ENCODE data around the gene MGAT2. TPM values are rescaled to one million over a fixed set of nuclear protein-coding genes. Genes with fewer than 3 reads are reported as not detected.
"Not testable (repeated sequence)": the region's sequence is repeated elsewhere in the genome, so short reads cannot be mapped to it uniquely, and the experiment has no call there.

Gene MGAT2
- total RNA-seq (2014; rRNA removed; shearing (Covaris generic); ENCODE audit: low replicate concordance), result 39.1 and 42.2 TPM in 2 replicates

DNA sequence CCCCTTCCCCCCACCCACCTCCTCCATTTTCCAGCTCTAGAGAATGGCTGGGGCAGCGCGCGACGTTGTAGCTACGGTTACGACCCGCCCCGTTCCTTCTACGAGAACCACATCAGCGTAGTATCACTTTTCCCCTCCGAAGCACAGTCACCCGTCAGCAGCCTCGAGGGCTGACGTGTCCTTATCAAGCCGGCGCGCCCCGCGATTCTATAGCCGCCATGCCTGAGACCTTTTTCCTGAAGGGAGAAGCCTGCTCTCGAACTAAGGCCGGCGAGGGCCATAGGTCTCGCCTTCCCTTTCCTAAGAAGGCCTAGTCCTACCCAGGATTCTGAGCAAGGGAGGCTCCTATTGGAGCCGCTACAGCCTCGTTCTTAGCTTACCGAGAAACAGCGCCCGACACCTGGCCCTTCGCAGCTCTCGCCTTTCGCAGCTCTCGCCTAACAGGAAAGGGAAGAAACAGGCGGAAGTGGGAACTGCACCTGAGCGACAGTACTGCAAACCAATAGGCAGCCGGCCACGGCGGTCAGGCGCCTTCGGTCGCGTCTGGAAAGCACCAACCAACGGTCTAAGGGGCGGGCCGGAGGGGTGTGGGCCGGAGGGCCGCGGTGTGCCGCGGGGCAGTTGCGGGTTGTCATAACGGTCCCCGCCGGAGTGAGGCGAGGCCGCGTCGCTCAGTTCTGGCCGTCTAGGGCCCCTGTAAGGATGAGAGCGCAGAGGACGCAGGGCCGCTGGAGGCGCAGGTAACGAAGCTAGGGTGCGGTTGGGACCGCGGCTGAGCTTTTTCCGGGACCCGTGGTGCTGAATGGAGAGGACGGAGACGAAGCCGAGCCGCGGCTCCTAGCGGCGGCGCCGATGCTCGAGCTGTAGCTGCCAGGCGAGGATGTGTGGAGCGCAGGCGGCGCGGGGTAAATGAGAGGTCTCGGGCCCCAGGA is at the start of gene MGAT2, which contains the start of gene RPL36AL:
MGAT2 (plus strand) TSS at position 618 of the 932 bp plus-strand sequence. CDS start 470 bp downstream, outside the sequence.
RPL36AL (minus strand) TSS at position 445 of the 932 bp plus-strand sequence. CDS start 1,522 bp downstream, outside the sequence.
- Histone ChIP-seq H3K27me3 (no peaks in the 10 kb centered on the region), H3K4me3 (peak within 1 kb of the TSS; percentile 91), H3K9me3 (no peaks in the 10 kb centered on the region), H3K36me3 (peaks cover 39% of the 10 kb centered on the region)
- peak; percentile 98 for DNase-seq

DNA sequence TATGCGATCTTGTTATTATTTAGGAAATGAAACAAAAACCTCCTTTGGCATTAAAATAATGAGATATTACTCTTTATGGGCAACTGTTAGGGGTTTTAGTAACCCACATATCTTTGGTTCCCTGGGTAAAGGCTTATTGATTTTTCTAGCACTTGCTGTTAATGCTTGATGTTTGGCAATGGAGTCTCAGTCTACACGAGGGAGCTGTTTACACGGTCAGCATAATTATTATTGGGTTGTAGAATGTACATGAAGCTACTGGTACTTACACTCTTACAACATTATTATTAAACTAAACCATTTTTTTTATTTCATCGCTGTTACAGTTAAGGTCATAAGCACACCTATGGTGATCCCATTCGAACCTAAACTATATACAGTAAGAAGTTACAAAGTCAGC is 46.6 kb upstream of the MGAT2 start:
- Histone ChIP-seq H3K4me3 (no peak overlapping the region), H3K9me3 (no peaks in the 10 kb centered on the region), H3K36me3 (peaks cover 27% of the 10 kb centered on the region), H3K27me3 (no peaks in the 10 kb centered on the region)
- no peak for DNase-seq

DNA sequence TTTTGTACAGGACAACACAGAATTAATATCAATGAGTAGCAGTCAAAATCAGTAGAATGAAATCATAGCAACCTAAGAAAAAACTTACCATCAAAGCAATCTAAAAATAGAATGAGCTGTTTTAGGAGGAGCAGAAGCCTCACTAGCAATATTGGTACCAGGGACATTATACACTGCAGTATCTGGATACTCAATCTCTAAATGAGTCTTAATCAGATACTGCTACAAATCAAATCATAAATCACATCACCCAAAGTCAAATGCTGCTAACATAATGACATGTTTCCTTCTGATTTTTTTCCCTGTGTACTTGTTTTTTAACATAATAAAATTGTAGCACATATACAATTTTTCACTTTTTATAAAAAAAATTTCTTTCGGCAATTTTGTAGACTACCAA is 42.5 kb upstream of the MGAT2 start:
- no peak overlapping the region for H3K4me3 ChIP-seq
- no peaks in the 10 kb centered on the region for H3K9me3 ChIP-seq
- H3K36me3 ChIP-seq, result peaks cover 40% of the 10 kb centered on the region
- no peak for DNase-seq
- H3K27me3 ChIP-seq, result no peaks in the 10 kb centered on the region

DNA sequence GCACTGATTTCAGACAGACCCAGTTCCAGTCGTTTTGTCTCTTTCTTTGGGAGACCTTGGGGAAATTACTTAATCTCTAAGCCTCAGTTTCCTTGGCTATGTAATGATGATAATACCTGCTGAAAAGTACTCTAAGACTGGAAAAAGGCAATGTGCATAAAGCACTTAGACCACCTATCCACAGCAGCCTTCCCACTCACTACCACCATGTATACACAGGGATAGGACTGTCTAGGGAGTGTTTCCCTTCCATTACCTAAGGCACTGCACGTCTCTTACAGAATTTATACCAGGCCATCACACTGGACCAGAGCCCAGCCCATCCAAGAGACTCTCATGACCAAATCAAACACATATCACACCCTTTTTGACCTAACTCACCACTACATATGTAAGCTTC is 40.8 kb upstream of the MGAT2 start:
- no peak for DNase-seq
- H3K4me3 ChIP-seq, result no peak overlapping the region
- no peaks in the 10 kb centered on the region for H3K9me3 ChIP-seq
- H3K27me3 ChIP-seq, result no peaks in the 10 kb centered on the region
- H3K36me3 ChIP-seq, result peaks cover 50% of the 10 kb centered on the region

DNA sequence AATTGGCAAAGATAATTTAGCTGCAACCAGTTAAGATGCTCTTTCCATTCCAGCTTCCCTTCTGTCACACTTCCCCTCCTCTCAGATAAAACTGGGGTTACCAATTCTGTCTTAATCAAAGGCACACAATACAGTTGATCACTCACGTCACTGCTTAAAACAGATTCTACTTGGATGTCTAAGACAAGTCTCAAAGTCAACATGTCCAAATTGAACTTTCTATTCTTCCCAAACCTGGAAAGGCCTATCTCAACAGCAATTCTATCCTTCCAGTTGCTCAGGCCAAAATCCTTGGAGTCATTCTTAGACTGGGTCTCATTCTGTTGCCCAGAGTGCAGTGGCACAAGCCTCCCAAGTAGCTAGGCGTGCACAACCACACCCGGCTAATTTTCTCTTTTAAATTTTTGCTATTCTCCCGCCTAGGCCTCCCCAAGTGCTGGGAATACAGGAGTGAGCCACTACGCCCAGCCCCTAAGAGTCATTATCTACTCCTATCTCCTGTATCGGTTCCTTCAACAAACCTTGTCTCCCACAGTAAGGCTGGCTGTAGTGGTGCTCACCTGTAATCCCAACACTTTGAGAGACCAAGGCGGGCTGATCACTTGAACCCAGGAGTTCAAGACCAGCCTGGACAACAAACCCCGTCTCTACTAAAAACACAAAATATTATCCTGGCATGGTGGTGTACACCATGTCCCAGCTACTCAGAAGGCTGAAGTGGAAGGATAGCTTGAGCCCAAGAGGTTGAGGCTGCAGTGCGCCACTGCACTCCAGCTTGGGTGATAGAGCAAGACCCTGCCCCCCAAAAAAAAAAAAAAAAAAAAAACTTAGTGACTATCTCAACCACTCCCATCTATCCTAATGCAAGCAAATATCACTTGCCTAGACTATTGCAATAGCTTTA is 39.1 kb upstream of the MGAT2 start:
- peaks cover 55% of the 10 kb centered on the region for H3K36me3 ChIP-seq
- H3K27me3 ChIP-seq, result no peaks in the 10 kb centered on the region
- no peak overlapping the region for H3K4me3 ChIP-seq
- H3K9me3 ChIP-seq, result no peaks in the 10 kb centered on the region
- DNase-seq, result no peak

DNA sequence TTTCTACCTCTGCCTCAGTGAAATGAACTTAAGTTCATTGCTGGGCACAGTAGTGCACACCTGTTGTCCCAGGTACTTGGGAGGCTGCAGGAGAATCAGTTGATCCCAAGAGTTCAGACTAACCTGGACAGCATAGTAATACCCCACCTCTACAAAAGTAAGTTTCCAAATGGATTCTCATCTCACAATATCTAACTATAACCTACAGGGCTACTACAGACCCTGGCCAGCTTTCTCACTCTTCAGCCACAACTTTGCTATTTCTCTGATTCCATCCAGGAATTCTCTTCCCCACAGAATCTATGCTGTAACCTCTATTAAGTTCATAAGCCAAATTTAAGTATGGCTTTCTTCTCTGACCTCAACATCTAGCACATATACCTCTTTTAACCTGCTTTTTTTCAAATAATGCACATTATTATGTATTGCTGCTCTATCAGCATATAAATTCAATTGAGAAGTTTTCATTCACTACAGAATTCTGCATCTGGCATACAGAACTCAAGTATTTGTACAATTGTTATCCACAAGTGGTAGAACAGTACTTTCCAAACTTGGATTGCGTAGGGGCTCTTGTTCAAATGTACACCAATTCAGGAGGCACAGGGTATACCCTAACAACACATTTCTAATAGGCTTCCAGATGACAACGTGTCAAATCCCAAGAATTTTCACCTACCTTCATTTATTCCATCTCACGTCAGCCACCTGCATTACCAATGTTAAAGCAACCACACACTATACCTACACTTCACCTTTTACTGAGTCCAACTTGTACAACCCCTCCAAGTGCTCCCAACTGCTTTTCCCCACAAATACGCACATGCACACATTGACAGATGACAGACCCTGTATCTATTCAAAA is 38.3 kb upstream of the MGAT2 start:
- H3K27me3 ChIP-seq, result no peaks in the 10 kb centered on the region
- H3K9me3 ChIP-seq, result no peaks in the 10 kb centered on the region
- H3K36me3 ChIP-seq, result peaks cover 47% of the 10 kb centered on the region
- H3K4me3 ChIP-seq, result no peak overlapping the region
- no peak for DNase-seq

DNA sequence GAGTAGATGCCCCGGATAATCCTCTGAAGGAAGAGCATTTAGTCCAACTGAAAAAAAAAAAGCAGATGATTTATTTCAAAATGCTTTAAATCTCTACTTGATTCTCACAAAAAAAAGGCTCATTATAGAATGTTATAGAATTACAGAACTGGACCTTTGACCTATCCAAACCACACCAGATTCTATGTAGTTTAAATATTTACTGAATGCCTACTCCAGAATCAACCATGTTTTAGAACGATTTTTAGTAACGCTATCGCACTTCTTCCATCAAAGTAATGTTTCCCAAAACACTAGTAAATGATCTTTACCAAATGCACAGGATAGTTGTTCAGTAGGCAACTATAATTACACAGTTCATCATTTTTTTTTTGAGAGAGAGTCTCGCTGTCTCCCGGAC is 37.0 kb upstream of the MGAT2 start:
- no peak for DNase-seq
- Histone ChIP-seq H3K27me3 (no peaks in the 10 kb centered on the region), H3K9me3 (no peaks in the 10 kb centered on the region), H3K36me3 (peaks cover 43% of the 10 kb centered on the region), H3K4me3 (peak overlapping the region; percentile 90)

DNA sequence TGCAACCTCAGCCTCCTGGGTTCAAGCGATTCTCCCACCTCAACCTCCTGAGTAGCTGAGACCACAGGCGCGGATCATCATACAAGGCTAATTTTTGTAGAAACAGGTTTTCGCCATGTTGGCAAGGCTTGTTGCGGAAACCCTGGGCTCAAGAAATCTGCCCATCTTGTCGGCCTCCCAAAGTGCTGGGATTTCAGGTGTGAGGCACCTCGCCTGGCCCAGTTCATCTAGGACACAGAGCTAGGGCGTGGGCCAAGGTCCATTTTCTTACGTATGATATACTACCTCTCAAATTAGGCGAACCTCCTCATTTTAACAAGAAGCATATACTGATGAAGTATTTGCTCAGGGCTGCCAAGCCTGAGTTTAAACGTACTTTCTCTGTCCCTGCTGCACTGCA is 36.5 kb upstream of the MGAT2 start:
- no peak for DNase-seq
- H3K9me3 ChIP-seq, result no peaks in the 10 kb centered on the region
- peaks cover 43% of the 10 kb centered on the region for H3K36me3 ChIP-seq
- H3K27me3 ChIP-seq, result no peaks in the 10 kb centered on the region
- peak overlapping the region; percentile 90 for H3K4me3 ChIP-seq

DNA sequence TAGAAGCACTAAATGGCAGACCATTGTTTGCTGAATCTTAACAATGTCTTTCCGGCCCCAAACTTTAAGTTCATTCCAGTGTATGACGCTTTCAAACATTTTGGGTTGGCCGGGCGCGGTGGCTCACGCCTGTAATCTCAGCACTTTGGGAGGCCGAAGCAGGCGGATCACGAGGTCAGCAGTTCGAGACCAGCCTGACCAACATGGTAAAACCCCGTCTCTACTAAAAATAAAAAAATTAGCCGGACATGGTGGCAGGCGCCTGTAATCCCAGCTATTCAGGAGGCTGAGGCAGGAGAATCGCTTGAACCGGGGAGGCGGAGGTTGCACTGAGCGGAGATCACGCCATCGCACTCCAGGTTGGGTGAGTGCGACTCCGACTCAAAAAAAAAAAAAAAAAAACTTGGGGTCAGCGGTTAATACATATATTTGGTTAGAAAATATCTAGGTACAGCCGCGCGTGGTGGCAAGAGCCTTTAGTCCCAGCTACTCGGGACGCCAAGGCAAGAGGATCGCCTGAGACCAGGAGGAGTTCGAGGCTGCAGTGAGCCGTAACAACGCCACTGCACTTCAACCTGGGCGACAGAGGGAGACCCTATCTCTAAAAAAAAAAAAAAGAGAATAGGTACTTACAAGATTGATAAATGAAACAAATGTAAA is 35.5 kb upstream of the MGAT2 start:
- not testable (repeated sequence) for H3K27me3 ChIP-seq, H3K9me3 ChIP-seq
- peak; percentile 34 for DNase-seq
- H3K4me3 ChIP-seq, result peak overlapping the region; percentile 90
- H3K36me3 ChIP-seq, result peaks cover 43% of the 10 kb centered on the region

DNA sequence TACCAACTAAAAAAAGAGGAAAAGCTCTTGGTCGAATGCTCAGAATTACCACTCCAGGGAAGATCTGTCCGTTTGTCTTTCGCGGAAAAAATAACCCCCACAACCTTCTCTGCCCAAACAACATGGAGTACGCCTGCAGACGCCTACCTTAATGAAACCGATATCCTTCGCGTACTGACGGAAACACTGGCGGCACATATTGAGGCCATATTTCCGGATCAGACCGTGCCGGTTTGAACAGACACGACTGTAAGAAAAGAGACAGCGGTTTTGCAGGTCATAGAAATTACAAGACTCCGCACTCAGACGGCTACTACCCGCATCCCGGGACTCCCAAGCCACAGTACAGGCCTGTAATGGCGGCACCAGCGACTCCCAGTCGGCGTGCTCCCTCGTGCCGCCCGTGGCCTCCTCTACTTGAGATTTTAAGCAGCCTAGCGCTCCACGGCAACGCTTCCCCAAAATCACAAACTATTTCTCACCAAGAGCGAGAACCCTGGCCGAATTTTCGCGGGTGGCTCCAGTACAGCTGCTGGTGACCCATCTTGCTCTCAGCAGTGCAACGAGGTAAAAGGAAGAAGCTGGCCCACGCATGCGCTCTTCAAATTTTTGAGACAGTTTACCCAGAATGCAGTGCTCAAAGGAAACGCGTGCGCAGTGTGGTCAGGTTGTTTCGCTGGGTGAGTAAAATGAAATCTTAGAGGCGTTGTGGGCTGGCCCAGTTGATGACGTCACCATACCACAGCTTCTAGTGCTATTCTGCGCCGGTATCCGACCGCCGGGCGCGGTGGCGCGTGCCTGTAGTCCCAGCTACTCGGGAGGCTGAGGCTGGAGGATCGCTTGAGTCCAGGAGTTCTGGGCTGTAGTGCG is 34.6 kb upstream of the MGAT2 start, which contains the start of gene RPS29:
RPS29 (minus strand) TSS at position 578 of the 870 bp plus-strand sequence; CDS start at position 544, 34 bp downstream.
- Histone ChIP-seq H3K9me3 (no peaks in the 10 kb centered on the region), H3K36me3 (peaks cover 43% of the 10 kb centered on the region), H3K27me3 (no peaks in the 10 kb centered on the region), H3K4me3 (peak within 1 kb of the TSS; percentile 90)
- peak; percentile 90 for DNase-seq

DNA sequence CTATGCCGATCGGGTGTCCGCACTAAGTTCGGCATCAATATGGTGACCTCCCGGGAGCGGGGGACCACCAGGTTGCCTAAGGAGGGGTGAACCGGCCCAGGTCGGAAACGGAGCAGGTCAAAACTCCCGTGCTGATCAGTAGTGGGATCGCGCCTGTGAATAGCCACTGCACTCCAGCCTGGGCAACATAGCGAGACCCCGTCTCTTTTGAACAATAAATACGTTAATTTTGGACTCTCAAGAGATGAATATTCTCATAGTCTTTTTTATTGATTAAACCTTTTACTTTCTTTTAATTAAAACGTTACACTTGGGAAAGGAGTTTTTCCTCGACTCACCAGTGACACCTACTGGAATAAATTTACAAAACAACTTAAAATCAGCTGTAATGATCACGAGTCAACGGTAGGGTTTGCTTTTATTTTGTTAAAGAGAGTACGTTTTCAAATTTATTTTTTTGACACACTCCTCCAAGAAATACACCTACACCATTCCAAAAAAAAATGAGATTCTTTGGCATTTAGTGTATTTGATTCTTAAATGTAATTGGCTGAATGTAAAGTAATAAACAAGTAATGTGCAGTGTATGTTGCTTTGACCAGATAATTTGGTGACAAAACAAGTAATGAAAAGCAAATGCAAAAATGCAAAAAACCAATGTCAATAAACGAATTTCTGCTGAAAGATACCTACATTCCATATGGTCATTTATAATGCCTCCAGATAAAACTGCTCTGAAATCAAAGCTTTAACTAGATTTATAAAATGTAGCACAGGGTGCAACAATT is 33.7 kb upstream of the MGAT2 start:
- DNase-seq, result no peak
- H3K27me3 ChIP-seq, result no peaks in the 10 kb centered on the region
- H3K4me3 ChIP-seq, result peak overlapping the region; percentile 90
- no peaks in the 10 kb centered on the region for H3K9me3 ChIP-seq
- peaks cover 43% of the 10 kb centered on the region for H3K36me3 ChIP-seq

DNA sequence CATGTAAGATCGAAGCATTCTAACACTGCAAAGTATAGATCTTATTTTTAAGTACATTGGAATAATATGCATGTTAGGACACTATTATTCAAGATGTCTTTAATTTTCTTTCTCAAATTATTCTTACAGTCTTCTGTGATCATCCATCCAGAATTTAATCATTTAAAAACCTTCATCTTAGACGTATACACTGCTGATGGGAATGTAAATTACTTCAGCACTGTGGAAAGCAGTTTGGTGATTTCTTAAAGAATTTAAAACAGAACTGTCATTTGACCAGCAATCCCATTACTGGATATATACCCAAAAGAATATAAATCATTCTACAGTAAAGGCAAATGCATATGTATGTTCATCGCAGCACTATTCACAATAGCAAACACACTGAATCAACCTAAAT is 31.2 kb upstream of the MGAT2 start:
- no peak overlapping the region for H3K4me3 ChIP-seq
- H3K27me3 ChIP-seq, result no peaks in the 10 kb centered on the region
- peaks cover 17% of the 10 kb centered on the region for H3K36me3 ChIP-seq
- no peaks in the 10 kb centered on the region for H3K9me3 ChIP-seq
- no peak for DNase-seq

DNA sequence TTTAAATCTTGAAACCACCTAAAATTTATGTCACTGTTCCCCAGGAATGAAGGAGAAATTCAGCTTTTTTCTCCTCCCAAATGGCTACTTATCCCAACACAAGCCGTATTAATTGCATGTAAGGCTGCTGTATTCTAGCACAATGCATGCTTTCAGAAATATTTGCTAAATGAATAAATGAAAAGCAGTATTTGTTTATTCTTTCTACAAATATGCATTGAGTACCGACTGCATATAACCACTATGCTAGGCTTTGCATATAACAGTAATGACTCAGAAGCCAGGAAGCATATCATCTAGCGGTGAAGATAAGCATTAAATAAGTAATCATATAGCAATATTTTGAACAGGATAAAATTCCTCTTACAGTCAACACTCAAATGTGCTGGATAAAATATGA is 27.6 kb upstream of the MGAT2 start:
- Histone ChIP-seq H3K4me3 (no peak overlapping the region), H3K36me3 (no peaks in the 10 kb centered on the region), H3K9me3 (no peaks in the 10 kb centered on the region), H3K27me3 (no peaks in the 10 kb centered on the region)
- no peak for DNase-seq

DNA sequence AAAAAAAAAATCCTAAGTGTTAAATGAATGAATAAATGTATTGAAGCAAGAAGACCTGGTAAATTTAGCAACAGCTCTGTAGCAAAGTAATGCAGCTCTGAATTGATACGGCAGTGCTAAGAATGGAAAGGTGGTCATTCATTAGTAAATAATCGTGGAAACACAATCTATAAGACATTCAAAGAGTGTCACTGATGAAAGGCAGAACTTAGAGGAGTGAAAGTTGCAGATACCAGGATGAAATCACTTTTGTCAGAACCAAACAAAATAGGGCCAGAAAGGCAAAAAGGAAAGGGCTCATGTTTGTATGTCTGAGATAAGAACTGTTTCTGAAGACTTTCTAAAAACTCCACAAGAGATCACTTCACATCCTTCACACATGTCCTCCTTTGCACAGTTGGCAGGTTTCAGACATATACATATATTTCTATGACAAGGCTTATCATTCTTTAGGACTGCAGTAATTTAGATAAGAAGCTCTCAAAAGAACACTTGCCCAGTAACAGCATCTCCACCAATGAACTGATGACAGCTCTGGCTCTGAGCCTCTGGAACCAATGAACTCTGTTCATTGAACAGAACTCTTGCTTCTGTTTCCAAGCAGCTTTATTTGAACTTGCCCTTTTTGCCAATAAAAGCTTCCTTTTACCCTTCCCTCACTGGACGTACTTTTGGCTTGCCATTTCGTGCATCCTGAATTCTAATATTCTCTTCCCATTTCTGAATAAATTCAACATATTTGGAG is 26.1 kb upstream of the MGAT2 start:
- Histone ChIP-seq H3K27me3 (no peaks in the 10 kb centered on the region), H3K9me3 (no peaks in the 10 kb centered on the region), H3K4me3 (no peak overlapping the region), H3K36me3 (no peaks in the 10 kb centered on the region)
- DNase-seq, result peak; percentile 53

All from MG63 (cell line).